Measurements from ENCODE around the gene ADAM22.

Gene ADAM22

DNA sequence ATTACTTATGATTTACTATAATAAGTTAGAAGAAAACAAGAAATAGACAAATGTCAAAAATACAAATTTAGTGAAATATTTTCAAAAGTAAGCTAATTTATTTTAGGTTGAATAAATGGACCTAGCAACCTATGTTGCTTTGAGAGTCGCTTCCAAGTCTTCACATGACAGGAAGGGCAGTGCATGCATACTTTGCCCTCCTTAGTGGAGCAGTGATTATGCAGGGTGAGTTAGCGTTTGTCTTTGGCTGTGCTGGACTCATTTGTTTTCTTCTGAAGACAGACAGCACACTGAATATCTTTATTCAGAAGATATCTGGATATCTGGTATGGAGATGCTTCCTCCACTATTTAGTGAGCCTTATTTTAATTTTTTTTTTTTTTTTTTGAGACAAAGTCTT, 183.3 kb downstream of the ADAM22 start:
- no peak overlapping the region for H3K27ac ChIP-seq
- no peak for TF ChIP-seq ZFX (IDR thresholded peaks at IDR 0.05; ENCODE audit: borderline replicate concordance)
- TF ChIP-seq, protein P1, sequence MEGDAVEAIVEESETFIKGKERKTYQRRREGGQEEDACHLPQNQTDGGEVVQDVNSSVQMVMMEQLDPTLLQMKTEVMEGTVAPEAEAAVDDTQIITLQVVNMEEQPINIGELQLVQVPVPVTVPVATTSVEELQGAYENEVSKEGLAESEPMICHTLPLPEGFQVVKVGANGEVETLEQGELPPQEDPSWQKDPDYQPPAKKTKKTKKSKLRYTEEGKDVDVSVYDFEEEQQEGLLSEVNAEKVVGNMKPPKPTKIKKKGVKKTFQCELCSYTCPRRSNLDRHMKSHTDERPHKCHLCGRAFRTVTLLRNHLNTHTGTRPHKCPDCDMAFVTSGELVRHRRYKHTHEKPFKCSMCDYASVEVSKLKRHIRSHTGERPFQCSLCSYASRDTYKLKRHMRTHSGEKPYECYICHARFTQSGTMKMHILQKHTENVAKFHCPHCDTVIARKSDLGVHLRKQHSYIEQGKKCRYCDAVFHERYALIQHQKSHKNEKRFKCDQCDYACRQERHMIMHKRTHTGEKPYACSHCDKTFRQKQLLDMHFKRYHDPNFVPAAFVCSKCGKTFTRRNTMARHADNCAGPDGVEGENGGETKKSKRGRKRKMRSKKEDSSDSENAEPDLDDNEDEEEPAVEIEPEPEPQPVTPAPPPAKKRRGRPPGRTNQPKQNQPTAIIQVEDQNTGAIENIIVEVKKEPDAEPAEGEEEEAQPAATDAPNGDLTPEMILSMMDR (IDR thresholded peaks at IDR 0.05), result no peak

DNA sequence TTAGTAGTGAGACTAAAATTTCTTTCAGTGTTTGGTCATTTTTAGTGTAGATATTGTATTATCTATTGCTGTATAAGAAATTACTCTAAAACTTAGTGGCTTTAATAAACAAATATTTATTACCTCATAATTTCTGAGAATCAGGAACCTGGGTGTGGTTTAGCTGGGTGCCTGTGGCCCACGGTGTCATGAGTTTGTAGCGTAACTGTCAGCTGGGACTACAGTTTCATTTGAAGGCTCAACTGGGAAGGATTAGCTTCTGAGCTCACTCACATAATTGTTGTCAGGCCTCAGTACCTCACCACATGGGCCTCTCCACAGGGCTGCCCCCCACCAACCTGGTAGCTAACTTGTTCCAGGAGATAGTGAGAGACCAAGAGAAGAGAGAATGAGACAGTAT, 187.3 kb downstream of the ADAM22 start:
- TF ChIP-seq, protein P1 (IDR thresholded peaks at IDR 0.05), result no peak
- no peak for TF ChIP-seq ZFX (IDR thresholded peaks at IDR 0.05; ENCODE audit: borderline replicate concordance)
- H3K27ac ChIP-seq, result no peak overlapping the region

DNA sequence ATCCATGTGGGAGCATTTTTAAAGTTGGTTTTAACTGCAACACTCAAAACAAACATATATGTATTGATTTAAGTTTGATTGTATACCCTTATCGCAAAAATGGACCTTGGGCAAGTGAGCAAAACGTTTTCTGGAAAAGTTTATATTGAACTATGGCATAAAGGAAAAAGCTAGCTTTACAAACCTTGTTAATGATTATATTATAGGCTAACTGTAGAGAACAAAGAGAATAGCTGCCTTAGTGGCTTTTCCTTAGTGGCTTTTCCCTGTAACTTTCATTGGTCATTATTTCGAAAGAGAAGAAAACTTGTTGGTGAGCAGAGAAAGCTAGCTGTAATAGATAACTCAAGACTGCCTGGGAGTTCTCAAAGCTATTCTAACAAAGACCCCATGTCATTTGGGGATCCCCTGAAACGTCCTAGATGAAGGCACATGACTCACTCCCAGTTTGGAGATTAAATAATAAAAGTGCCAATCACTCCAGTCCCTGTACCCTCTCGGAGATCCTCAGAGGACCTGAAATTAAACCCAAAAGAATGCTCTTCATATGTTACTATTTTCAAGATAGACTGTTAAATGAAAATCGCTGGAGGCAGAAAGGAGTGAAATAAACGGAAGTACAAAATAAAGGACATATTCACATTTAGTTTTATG, 193.7 kb downstream of the ADAM22 start:
- TF ChIP-seq, protein P1 (IDR thresholded peaks at IDR 0.05), result no peak
- H3K27ac ChIP-seq, result no peak overlapping the region

DNA sequence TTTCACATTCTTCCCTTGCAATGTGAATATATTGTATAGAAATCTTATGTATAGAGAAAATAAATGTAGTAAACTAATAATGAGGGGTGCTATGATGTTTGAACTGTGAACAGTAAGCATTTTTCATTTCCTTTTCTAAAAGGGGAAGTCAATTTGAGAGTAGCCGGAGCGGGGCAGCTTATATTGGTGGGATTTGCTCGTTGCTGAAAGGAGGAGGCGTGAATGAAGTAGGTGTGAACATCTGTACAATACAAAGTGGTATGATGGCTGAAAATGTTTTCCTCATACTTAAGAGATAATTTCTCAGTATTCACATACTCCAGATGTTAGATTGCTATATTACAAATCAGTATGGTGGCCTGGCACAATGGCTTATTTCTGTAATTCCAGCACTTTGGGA, 198.7 kb downstream of the ADAM22 start:
- TF ChIP-seq, protein P1 (IDR thresholded peaks at IDR 0.05), result no peak
- no peak for TF ChIP-seq ZFX (IDR thresholded peaks at IDR 0.05; ENCODE audit: borderline replicate concordance)
- H3K27ac ChIP-seq, result no peak overlapping the region

DNA sequence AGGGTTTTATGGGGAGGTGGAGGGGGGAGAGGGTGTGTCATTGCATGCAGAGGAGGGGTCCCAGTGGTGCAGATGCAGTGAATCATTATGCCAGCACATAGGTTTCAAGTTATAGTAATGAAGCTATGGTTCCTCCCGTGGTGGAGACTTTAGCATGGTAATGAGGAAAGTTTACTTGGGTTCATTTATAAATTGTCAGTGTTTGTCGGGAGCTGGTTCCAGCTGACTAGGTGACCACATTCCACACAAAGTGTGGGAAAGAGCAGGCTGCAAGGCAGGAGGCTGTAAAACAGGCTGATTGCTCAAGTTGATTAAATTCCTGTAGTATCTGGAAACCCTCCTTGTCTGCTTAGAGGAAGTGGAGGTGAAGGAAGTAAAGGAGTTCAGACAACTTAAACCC, 206.9 kb downstream of the ADAM22 start:
- H3K27ac ChIP-seq, result no peak overlapping the region
- TF ChIP-seq, protein P1 (IDR thresholded peaks at IDR 0.05), result no peak
- no peak for TF ChIP-seq ZFX (IDR thresholded peaks at IDR 0.05; ENCODE audit: borderline replicate concordance)

DNA sequence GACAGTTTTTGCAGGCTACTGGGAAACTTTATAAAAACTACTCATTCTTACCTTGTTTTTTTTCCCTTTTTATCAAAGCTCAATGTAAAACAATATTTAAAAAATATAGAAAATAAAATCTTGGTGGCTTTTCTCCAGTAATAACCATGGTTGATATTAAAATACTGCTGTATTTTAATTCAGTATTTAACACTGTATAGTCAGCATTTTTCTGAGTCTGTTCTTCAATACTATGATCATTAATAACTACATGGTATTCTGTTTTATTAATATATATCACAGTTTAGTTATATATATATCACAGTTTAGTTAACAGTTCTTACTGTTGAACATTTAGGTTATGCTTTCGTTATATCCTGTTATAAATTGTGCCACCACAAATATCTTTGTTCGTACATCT, 207.4 kb downstream of the ADAM22 start:
- H3K27ac ChIP-seq, result no peak overlapping the region
- TF ChIP-seq, protein P1 (IDR thresholded peaks at IDR 0.05), result no peak

DNA sequence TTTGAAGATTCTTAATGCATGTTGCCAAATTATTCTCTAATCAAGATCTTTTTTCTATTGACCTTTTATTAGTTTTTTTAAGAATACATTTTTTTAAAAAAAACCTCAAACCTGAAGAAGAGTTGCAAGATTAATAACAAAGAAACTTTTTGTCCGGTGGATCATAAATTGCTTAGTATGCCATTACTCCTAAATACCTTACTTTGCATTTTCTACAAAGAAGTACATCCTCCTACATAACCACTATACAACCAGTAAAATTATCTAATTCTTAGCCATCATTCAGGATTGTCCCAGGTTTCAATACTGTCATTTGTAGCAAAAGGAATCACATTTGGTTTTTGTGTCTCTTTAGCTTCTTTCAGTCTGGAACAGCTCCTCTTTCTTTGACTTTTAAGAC, 207.9 kb downstream of the ADAM22 start:
- no peak for TF ChIP-seq ZFX (IDR thresholded peaks at IDR 0.05; ENCODE audit: borderline replicate concordance)
- TF ChIP-seq, protein P1 (IDR thresholded peaks at IDR 0.05), result no peak
- no peak overlapping the region for H3K27ac ChIP-seq

Measured in 22Rv1 (cell line).